Mononuclear cell (primary cell): Measurements from ENCODE around the gene KCTD10. TPM values are rescaled to one million over a fixed set of nuclear protein-coding genes. Genes with fewer than 3 reads are reported as not detected.

Experiments
- total RNA-seq: library from RNA; depleted of rRNA; stranded (reverse); fragments of >200 nt; gene quantifications from one replicate; pipeline ENCODE4 v1.2.3, GENCODE V29; 2012

KCTD10 gene
- total RNA-seq, 1 donor: 39.3 TPM

Other genes with a start within 250 kb of the KCTD10 start
- not detected for gene FOXN4, start 168.0 kb downstream of the KCTD10 start, total RNA-seq
- gene MYO1H, start 129.4 kb downstream of the KCTD10 start, total RNA-seq: under 0.01 TPM
- gene UBE3B, start 334 bp upstream of the KCTD10 start, total RNA-seq: 14.8 TPM
- 5.2 TPM for gene MMAB, start 96.2 kb upstream of the KCTD10 start, total RNA-seq
- gene MVK, start 96.5 kb upstream of the KCTD10 start, total RNA-seq: 3.9 TPM
- gene FAM222A, start 236.5 kb upstream of the KCTD10 start, total RNA-seq: 1.0 TPM